ENCODE data around the gene GSTCD.

The GSTCD gene

GRCh38 chr4:105785792-105786191 is 77.2 kb downstream of the GSTCD start:
- no peak for TF ChIP-seq ARNT (IDR thresholded peaks at IDR 0.05)
- no peak for TF ChIP-seq FOXM1 (IDR thresholded peaks at IDR 0.05; ENCODE audit: borderline replicate concordance)
- no peak for TF ChIP-seq HDGF (IDR thresholded peaks at IDR 0.05; ENCODE audit: borderline replicate concordance)
- no peak for TF ChIP-seq CTBP1 (IDR thresholded peaks at IDR 0.05; ENCODE audit: borderline replicate concordance)
- no peak for TF ChIP-seq LEF1 (IDR thresholded peaks at IDR 0.05; ENCODE audit: borderline replicate concordance)
- TF ChIP-seq SP1 (IDR thresholded peaks at IDR 0.05) = no peak
- TF ChIP-seq NFRKB (IDR thresholded peaks at IDR 0.05) = no peak
- TF ChIP-seq FOXK2 (IDR thresholded peaks at IDR 0.05) = no peak
- no peak for TF ChIP-seq SUZ12 (IDR thresholded peaks at IDR 0.05)
- TF ChIP-seq ELF4 (IDR thresholded peaks at IDR 0.05) = no peak
- TF ChIP-seq TARDBP (IDR thresholded peaks at IDR 0.05) = no peak
- no peak for TF ChIP-seq ZNF384 (IDR thresholded peaks at IDR 0.05)
- no peak for TF ChIP-seq L3MBTL2 (conservative IDR thresholded peaks at IDR 0.05)
- TF ChIP-seq BHLHE40 (IDR thresholded peaks at IDR 0.05; ENCODE audit: borderline replicate concordance) = no peak
- TF ChIP-seq FOXA1 (IDR thresholded peaks at IDR 0.05) = no peak
- no peak for TF ChIP-seq PKNOX1 (IDR thresholded peaks at IDR 0.05)
- no peak for DNase-seq (ENCODE audit: extremely low spot score)
- POLR2A ChIA-PET = no interaction called here
- CTCF ChIA-PET = no interaction called here

- CTCF ChIA-PET = no interaction called here
- POLR2A ChIA-PET = no interaction called here
- no peak for TF ChIP-seq SP1 (IDR thresholded peaks at IDR 0.05)
- TF ChIP-seq LEF1 (IDR thresholded peaks at IDR 0.05; ENCODE audit: borderline replicate concordance) = no peak
- TF ChIP-seq FOXA1 (IDR thresholded peaks at IDR 0.05) = no peak
- DNase-seq (ENCODE audit: extremely low spot score) = no peak
Observed at GRCh38 chr4:105786748-105787147, 78.2 kb downstream of the GSTCD start.

- no peak for DNase-seq (ENCODE audit: extremely low spot score)
- POLR2A ChIA-PET = no interaction called here
- CTCF ChIA-PET = no interaction called here
- TF ChIP-seq CTBP1 (IDR thresholded peaks at IDR 0.05; ENCODE audit: borderline replicate concordance) = no peak
- TF ChIP-seq FOXA1 (IDR thresholded peaks at IDR 0.05) = no peak
- TF ChIP-seq LEF1 (IDR thresholded peaks at IDR 0.05; ENCODE audit: borderline replicate concordance) = no peak
- TF ChIP-seq SUZ12 (IDR thresholded peaks at IDR 0.05) = no peak
- no peak for TF ChIP-seq HDGF (IDR thresholded peaks at IDR 0.05; ENCODE audit: borderline replicate concordance)
- TF ChIP-seq FOXK2 (IDR thresholded peaks at IDR 0.05) = no peak
- TF ChIP-seq L3MBTL2 (conservative IDR thresholded peaks at IDR 0.05) = no peak
- TF ChIP-seq ELF4 (IDR thresholded peaks at IDR 0.05) = no peak
- TF ChIP-seq TARDBP (IDR thresholded peaks at IDR 0.05) = no peak
- no peak for TF ChIP-seq ARNT (IDR thresholded peaks at IDR 0.05)
- no peak for TF ChIP-seq BHLHE40 (IDR thresholded peaks at IDR 0.05; ENCODE audit: borderline replicate concordance)
- TF ChIP-seq FOXM1 (IDR thresholded peaks at IDR 0.05; ENCODE audit: borderline replicate concordance) = no peak
- no peak for TF ChIP-seq ZNF384 (IDR thresholded peaks at IDR 0.05)
- TF ChIP-seq PKNOX1 (IDR thresholded peaks at IDR 0.05) = no peak
- no peak for TF ChIP-seq SP1 (IDR thresholded peaks at IDR 0.05)
- TF ChIP-seq NFRKB (IDR thresholded peaks at IDR 0.05) = no peak
Observed at GRCh38 chr4:105797225-105797624, 88.6 kb downstream of the GSTCD start.

GRCh38 chr4:105805501-105806120 is 97.0 kb downstream of the GSTCD start:
- ChIA-PET POLR2A (no interaction called here), CTCF (no interaction called here)
- TF ChIP-seq ZNF384 (IDR thresholded peaks at IDR 0.05) (no peak), LEF1 (IDR thresholded peaks at IDR 0.05; ENCODE audit: borderline replicate concordance) (no peak), FOXA1 (IDR thresholded peaks at IDR 0.05) (no peak), FOXM1 (IDR thresholded peaks at IDR 0.05; ENCODE audit: borderline replicate concordance) (no peak), TARDBP (IDR thresholded peaks at IDR 0.05) (no peak), SUZ12 (IDR thresholded peaks at IDR 0.05) (no peak)
- DNase-seq (ENCODE audit: extremely low spot score) = no peak

- TF ChIP-seq PKNOX1 (IDR thresholded peaks at IDR 0.05) = no peak
- TF ChIP-seq FOXM1 (IDR thresholded peaks at IDR 0.05; ENCODE audit: borderline replicate concordance) = no peak
- no peak for TF ChIP-seq NFRKB (IDR thresholded peaks at IDR 0.05)
- no peak for TF ChIP-seq HDGF (IDR thresholded peaks at IDR 0.05; ENCODE audit: borderline replicate concordance)
- no peak for TF ChIP-seq FOXA1 (IDR thresholded peaks at IDR 0.05)
- TF ChIP-seq L3MBTL2 (conservative IDR thresholded peaks at IDR 0.05) = no peak
- no peak for TF ChIP-seq CTBP1 (IDR thresholded peaks at IDR 0.05; ENCODE audit: borderline replicate concordance)
- CTCF ChIA-PET = no interaction called here
- no peak for DNase-seq (ENCODE audit: extremely low spot score)
- POLR2A ChIA-PET = no interaction called here
Observed at GRCh38 chr4:105807496-105807895, 98.9 kb downstream of the GSTCD start.

GRCh38 chr4:105808030-105808749 is 99.6 kb downstream of the GSTCD start:
- CTCF ChIA-PET = no interaction called here
- DNase-seq (ENCODE audit: extremely low spot score) = no peak
- POLR2A ChIA-PET = no interaction called here
- TF ChIP-seq TARDBP (IDR thresholded peaks at IDR 0.05) = no peak
- TF ChIP-seq L3MBTL2 (conservative IDR thresholded peaks at IDR 0.05) = no peak
- TF ChIP-seq FOXA1 (IDR thresholded peaks at IDR 0.05) = no peak
- no peak for TF ChIP-seq PKNOX1 (IDR thresholded peaks at IDR 0.05)
- TF ChIP-seq SP1 (IDR thresholded peaks at IDR 0.05) = no peak
- TF ChIP-seq HDGF (IDR thresholded peaks at IDR 0.05; ENCODE audit: borderline replicate concordance) = no peak
- no peak for TF ChIP-seq ELF4 (IDR thresholded peaks at IDR 0.05)
- no peak for TF ChIP-seq ZNF384 (IDR thresholded peaks at IDR 0.05)
- TF ChIP-seq CTBP1 (IDR thresholded peaks at IDR 0.05; ENCODE audit: borderline replicate concordance) = no peak
- no peak for TF ChIP-seq FOXM1 (IDR thresholded peaks at IDR 0.05; ENCODE audit: borderline replicate concordance)
- no peak for TF ChIP-seq FOXK2 (IDR thresholded peaks at IDR 0.05)
- no peak for TF ChIP-seq SUZ12 (IDR thresholded peaks at IDR 0.05)
- no peak for TF ChIP-seq ARNT (IDR thresholded peaks at IDR 0.05)
- no peak for TF ChIP-seq BHLHE40 (IDR thresholded peaks at IDR 0.05; ENCODE audit: borderline replicate concordance)
- no peak for TF ChIP-seq NFRKB (IDR thresholded peaks at IDR 0.05)
- no peak for TF ChIP-seq LEF1 (IDR thresholded peaks at IDR 0.05; ENCODE audit: borderline replicate concordance)
